Fibroblast of mammary gland (primary cell): ENCODE data around the gene PLXNA2.

Experiments
- DNase-seq: peaks from one replicate; pipeline ENCODE4 v3.0.0-alpha.2; 2010; ENCODE audit warnings: low read depth
- H3K4me3 ChIP-seq: 2 replicates; pipeline ENCODE4 v1.5.1; 2011; ENCODE audit warnings: low read depth, mild to moderate bottlenecking, low read length, moderate library complexity; ENCODE audit not compliant: control insufficient read depth
- CTCF ChIP-seq: conservative IDR thresholded peaks from 2 replicates; pipeline ENCODE4 v1.5.1; 2011; ENCODE audit warnings: low read depth, low read length, inconsistent platforms; ENCODE audit not compliant: control insufficient read depth, insufficient read depth

PLXNA2 gene

GRCh38 chr1:207995576-207995975, 248.6 kb downstream of the PLXNA2 start:
- no peak for TF ChIP-seq CTCF
- H3K4me3 ChIP-seq = no peak overlapping the region
- DNase-seq = no peak

- peak; percentile 64 for TF ChIP-seq CTCF
- no peak overlapping the region for H3K4me3 ChIP-seq
- DNase-seq = peak; percentile 41
These were observed 250.4 kb downstream of the PLXNA2 start for GRCh38 chr1:207993477-207994445.

DNA sequence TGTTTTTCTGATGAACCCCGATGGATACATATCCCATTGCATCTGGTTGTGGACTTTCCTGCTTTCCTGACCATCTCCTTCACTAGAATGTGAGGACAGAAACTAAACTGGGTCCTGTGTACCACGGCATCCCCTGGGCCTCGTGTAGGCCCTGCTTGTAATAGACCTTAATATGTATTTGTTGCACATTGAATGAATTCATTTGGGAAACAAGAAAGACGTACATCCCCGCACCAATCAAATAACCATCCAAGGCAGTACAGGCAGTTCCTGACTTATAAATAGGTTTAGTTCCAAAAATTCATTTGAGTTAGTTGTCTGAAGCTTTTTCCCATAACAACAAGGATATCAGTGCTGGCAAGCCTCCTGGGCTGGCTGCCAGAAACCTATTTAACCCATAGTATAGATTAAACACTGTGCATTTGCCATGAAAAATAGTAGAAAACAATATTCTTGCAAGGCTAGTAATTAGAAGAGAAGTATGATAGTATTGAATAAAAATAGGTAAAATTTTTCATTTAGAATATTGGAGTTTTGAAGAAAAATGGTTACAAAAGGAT, 251.4 kb downstream of the PLXNA2 start:
- no peak for DNase-seq
- H3K4me3 ChIP-seq = no peak overlapping the region
- no peak for TF ChIP-seq CTCF

DNA sequence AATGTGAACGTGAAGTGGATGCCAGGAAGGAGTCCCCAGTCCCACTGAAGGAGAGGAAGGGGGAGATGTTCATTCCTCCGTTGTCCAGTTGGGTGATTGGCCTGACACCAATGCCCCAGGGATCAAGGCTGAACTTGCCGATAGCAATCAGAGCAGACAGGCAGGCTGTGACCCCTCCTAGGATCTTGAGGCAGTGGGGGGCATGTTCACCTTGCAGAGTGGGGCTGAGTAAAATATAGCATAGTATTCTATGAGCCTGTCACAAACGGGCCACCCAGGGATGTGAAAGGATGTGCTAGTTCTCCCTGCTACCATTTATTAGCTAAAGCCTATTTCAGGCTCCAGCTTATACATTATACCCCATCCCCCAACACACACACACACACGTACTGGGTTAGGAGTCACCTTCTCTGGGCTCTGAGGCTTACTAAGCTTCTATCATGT, 252.6 kb downstream of the PLXNA2 start:
- no peak overlapping the region for H3K4me3 ChIP-seq
- TF ChIP-seq CTCF = no peak
- DNase-seq = no peak

- DNase-seq = no peak
- H3K4me3 ChIP-seq = no peak overlapping the region
- TF ChIP-seq CTCF = no peak
These were observed 253.2 kb downstream of the PLXNA2 start for GRCh38 chr1:207990876-207991582.

GRCh38 chr1:207990455-207990854, 253.7 kb downstream of the PLXNA2 start:
- no peak for DNase-seq
- no peak for TF ChIP-seq CTCF
- H3K4me3 ChIP-seq = no peak overlapping the region
